NCI-H774 (cell line): ENCODE data around the gene UCK2.

ENCODE experiments used
- DNase-seq: peaks from one replicate; lab custom pipeline; 2025; lab: John Stamatoyannopoulos, UW

The UCK2 gene

DNA sequence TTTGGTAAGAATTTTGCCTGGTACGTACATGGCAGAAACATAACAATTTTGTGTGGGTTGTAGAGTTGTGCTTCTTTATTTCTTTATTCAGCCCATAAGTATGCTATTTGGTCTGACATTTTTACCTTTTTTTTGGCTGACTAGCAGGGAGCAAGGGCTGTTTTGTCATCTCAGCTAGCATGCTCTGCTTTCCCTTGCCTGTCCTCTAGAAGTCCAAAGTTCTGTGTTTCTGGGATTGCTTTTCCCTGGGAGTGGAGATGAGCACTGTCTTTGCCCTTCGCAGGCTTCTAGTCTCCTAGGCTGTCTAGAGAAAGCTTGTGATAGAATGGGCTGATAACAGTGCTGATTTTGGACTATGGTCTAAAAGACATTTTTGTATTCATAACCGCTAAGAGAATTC lies 7.5 kb downstream of the UCK2 start:
- no peak for DNase-seq

DNA sequence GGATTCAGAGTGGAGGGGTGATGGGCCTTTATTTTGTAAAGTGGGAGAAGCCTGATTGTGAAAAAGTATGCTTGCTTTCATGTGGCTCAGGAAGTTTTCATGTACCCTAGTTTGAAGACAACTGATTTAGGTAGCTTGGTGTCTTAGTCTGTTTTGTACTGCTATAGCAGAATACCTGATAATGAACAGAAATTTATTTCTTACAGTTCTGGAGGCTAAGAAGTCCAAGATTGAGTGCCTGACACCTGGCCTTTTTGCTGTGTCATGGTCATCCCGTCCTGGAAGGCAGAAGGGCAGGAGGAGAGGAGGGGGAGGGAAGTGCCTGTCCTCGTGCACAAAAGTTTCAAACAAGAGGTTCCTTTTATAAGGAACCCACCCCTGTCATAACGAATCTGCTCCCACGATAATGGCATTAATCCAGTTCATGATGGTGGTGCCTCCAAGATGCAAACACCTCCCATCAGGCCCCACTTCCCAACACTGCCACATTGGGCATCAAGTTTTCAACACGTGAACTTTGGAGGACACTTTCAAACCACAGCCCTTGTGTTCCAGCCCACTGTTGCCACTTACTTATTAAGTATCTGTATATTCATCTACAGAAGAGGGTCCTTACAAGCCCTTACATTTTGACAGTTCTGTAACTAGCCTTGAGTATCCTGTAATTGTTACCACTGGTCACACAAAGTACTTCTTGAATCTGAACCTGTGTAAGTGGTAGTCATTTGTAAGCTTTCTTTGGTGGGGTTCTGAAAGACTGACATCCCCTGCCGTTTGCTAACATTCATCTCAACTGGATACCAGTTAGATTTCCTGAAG lies 9.5 kb downstream of the UCK2 start:
- DNase-seq = no peak

- DNase-seq = no peak
These were observed 10.5 kb downstream of the UCK2 start for GRCh38 chr1:165837838-165838364.

- no peak for DNase-seq
These were observed 13.0 kb downstream of the UCK2 start for GRCh38 chr1:165840423-165840822.

DNA sequence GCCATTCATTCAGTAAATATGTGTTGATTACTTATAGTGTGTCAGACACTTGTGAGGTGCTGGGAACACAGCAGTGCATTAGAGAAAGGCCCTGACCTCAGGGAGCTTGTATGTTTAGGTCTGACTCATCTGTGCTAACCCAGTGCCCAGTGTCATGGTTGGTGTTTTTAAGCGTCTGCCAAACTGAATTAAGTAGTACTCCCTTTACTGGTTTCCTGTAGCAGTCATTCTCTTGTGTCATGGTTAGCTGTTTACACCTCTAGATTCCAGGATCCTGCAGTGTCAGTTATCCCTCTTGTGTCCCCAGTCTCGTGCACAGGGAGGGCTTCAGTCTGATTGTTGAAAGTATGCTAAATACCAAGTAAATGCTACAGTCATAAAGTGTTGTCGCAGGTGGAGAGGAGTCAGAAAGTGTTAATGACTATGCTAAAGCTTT lies 14.2 kb downstream of the UCK2 start:
- DNase-seq = no peak

GRCh38 chr1:165842023-165842670 lies 14.7 kb downstream of the UCK2 start:
- DNase-seq = no peak

- DNase-seq = peak; percentile 16
These were observed 15.3 kb downstream of the UCK2 start for GRCh38 chr1:165842671-165843129.

DNA sequence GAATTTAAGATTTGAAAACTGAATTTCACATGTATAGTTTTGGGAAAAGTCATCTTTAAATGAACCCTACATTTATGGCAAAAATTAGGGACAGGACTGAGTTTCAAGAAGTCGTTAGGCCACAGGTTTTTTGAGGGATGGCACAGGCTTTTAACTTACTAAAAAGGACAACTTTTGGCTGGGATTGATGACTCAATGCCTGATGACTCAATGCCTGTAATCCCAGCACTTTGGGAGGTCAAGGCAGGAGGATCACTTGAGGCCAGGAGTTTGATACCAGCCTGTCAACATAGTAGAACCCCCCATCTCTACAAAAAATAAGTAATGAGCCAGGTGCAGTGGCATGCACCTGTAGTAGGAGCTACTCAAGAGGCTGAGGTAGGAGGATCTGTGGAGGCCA lies 15.9 kb downstream of the UCK2 start:
- no peak for DNase-seq

DNA sequence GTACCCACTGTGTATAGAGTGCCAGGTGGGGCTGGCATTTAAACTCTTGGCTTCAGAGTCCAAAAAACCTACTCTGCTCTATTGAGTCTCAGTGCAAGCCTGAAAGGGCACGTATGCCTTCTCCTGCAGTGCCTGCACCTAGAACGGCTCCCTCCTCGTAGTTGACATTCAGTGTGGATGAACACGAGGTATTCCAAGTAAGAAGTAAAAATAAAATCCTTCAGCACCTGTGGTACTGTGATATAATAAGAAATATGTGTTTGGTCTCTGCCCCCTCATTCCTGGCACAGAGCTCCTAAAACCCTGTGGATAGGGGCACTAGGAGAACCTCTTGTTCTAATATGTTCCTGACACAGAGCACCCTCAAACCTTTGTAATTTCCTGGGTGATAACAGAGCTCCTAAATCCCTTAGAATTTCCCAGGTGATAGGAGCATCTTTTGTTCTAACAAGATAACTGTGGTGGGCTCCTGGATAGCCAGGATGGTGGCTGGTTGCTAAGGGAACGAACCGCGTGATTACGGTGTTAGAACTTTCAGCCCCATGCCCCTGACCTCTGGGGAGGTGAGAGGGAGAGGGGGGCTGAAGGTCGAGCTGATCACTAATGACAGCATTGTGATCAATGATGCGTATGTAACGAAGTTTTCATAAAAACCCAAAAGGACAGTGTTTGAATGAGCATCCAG lies 16.8 kb downstream of the UCK2 start:
- peak; percentile 73 for DNase-seq

GRCh38 chr1:165844933-165845332 lies 17.5 kb downstream of the UCK2 start:
- DNase-seq = no peak

GRCh38 chr1:165845569-165845968 lies 18.2 kb downstream of the UCK2 start:
- DNase-seq = no peak

DNA sequence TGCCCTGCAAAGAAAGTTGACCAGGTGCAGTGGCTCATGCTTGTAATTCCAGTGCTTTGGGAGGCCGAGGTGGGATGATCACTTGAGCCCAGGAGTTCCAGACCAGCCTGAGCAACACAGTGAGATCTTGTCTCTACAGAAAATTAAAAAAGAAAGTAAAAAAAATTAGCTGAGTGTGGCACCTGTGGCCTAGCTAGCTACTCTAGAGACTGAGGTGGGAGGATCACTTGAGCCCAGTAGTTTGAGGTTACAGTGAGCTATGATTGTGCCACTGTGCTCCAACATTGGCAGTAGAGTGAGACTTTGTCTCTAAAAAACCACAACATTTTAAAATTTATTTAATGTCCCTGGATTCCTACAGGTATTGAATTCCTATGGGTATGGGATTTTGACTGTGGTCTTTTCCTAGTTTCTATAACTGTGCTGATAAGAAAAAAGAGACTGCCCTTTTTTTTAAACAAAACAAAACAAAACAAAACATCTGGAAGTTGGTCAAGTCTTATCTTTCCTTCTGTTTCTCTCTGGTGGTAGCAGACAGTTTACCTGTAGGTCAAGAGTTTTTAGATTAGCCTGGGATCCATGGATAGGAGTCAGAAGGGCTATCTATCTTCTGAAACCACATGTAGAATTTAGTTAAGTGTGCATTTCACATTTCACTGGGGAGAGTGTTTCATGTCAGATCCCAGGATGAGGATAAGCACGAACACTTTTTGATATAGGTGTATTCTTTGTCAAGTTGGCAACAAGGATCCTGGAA lies 18.8 kb downstream of the UCK2 start:
- no peak for DNase-seq

GRCh38 chr1:165847486-165847885 lies 20.1 kb downstream of the UCK2 start:
- DNase-seq = no peak

DNA sequence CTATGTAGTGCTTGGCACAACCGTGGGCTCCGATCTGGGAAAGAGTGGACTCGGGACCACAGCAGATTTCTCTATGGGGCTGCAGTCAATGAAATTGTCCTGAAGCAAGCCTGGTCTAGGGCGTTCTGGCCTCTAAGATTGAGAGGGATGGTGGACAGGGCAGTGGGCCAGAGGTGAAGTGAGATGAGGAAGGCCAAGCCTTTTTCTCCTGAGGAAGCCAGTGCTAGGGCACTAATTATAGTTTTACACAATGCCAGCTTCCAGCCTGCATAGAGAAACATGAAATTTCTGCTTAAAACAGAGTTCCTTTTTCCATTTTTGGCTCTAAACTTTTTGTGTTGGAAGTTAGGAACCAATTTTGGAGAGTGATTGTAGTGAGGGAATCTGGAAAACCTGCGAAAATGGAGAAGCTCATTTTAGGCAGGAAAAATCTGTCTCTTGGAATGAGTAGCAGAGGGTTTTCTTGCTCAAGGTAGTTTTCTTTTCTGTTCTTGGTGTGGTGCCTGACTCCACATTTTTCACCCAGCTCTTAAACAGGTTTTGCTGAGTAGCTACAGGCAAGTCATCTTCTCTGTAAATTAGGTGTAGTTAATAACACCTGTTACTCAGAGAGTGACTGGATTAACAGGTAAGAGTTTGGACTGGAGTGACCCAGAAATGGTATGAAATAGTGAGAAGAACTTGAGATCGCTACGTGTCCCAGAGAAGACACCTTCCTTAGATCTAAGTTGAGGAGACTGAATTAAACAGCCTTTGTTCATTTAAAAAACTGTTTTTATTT lies 22.1 kb downstream of the UCK2 start:
- DNase-seq = no peak

GRCh38 chr1:165851034-165851658 lies 23.7 kb downstream of the UCK2 start:
- DNase-seq = no peak

- DNase-seq = no peak
These were observed 25.5 kb downstream of the UCK2 start for GRCh38 chr1:165852871-165853270.

- no peak for DNase-seq
These were observed 26.2 kb downstream of the UCK2 start for GRCh38 chr1:165853528-165854075.

- no peak for DNase-seq
These were observed 26.9 kb downstream of the UCK2 start for GRCh38 chr1:165854101-165854845.

DNA sequence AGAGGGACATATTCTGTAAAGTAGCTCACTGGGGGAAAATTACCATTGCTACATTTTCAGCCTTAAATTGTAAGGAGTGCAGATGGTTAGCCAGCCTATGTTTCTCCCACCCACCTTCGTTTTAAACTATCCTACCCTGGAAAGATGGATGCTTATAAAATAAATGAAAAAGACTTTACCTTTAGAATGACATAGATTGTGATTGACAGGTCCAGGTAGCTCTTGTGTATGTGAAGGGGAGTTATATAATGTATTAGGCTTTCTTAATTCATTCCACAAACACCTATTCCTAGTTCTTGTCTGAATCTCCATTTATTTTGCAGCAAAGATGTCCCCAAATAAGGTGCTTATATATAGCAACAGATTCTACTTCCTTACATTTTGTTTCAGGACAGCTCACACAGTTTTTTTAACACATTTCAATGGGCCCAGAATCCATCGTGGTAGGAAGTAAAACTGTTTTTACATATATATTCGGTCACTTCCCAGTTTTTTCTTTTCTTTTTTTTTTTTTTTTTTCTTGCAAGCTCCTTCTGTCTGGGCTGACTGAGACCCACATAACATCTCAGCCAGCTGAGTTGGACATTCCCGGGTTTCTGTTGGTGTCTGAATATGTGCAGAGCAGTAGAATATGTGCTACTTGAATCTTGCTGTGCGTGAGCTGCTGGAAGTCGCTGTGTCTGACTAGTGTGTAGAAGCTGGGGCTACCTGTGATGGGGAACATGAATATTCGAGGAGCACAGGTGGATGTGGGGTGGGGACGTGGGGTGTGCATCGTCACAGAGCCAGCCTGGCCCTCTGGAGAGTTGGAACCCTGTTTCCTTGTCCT lies 27.8 kb downstream of the UCK2 start:
- no peak for DNase-seq
